HG03354 (cell line): ENCODE results near the gene WDR59.

Source experiments
- ATAC-seq: cut with Tn5 transposase; IDR thresholded peaks from one replicate; pipeline ENCODE4 v1.9.1; 2021; ENCODE audit warnings: mild to moderate bottlenecking; ENCODE audit not compliant: unreplicated experiment, poor library complexity, severe bottlenecking

Gene WDR59

GRCh38 chr16:74831467-74831866 is 153.5 kb downstream of the WDR59 start:
- no peak for ATAC-seq

- no peak for ATAC-seq
These were observed 154.3 kb downstream of the WDR59 start for GRCh38 chr16:74830648-74831047.

GRCh38 chr16:74829637-74830036 is 155.3 kb downstream of the WDR59 start:
- ATAC-seq, result no peak

GRCh38 chr16:74825941-74826340 is 159.0 kb downstream of the WDR59 start:
- no peak for ATAC-seq

GRCh38 chr16:74825016-74825415 is 159.9 kb downstream of the WDR59 start:
- no peak for ATAC-seq
